Neural cell (in vitro differentiated cells): Measurements from ENCODE around the gene ZNF669. TPM values are rescaled to one million over a fixed set of nuclear protein-coding genes. Genes with fewer than 3 reads are reported as not detected.

ENCODE experiments used
- H2AFZ ChIP-seq: fragments of 200-600, 300-800 bp; sonication (generic), shearing (Covaris generic); 2 replicates; pipeline ENCODE4 v1.6.0; 2014; ENCODE audit warnings: low read depth, mild to moderate bottlenecking, antibody characterized with exemption, low read length, moderate library complexity
- H3F3A ChIP-seq: fragments of 200-600 bp; shearing (Covaris generic); 2 replicates; pipeline ENCODE4 v1.6.1; 2016; ENCODE audit warnings: mild to moderate bottlenecking, moderate library complexity, mixed read lengths, antibody characterized with exemption, low read length; ENCODE audit not compliant: insufficient read depth, poor library complexity, severe bottlenecking
- H3K27ac ChIP-seq: fragments of 200-600, 300-800 bp; sonication (generic), shearing (Covaris generic); 2 replicates; pipeline ENCODE4 v1.5.1; 2014; ENCODE audit warnings: mild to moderate bottlenecking, low read length, moderate library complexity
- H3K27me3 ChIP-seq: fragments of 300-800, 200-600 bp; sonication (generic), shearing (Covaris generic); 2 replicates; pipeline ENCODE4 v1.6.0; 2014; ENCODE audit warnings: mild to moderate bottlenecking, low read depth, low read length, moderate library complexity; ENCODE audit not compliant: insufficient read depth
- H3K36me3 ChIP-seq: fragments of 300-800, 200-600 bp; sonication (generic), shearing (Covaris generic); 2 replicates; pipeline ENCODE4 v1.5.1; 2014; ENCODE audit warnings: mild to moderate bottlenecking, antibody characterized with exemption, low read length, moderate library complexity; ENCODE audit not compliant: insufficient read depth
- H3K4me2 ChIP-seq: fragments of 300-800, 200-600 bp; sonication (generic), shearing (Covaris generic); 2 replicates; pipeline ENCODE4 v1.6.0; 2014; ENCODE audit warnings: mild to moderate bottlenecking, low read length
- H3K4me3 ChIP-seq: fragments of 300-800, 200-600 bp; sonication (generic), shearing (Covaris generic); 2 replicates; pipeline ENCODE4 v1.5.1; 2014; ENCODE audit warnings: mild to moderate bottlenecking, low read length, moderate library complexity
- H3K79me2 ChIP-seq: fragments of 200-600 bp; shearing (Covaris generic); replicated peaks from 2 replicates; pipeline ENCODE4 v1.6.0; 2014; ENCODE audit warnings: mild to moderate bottlenecking, low read length, moderate library complexity; ENCODE audit not compliant: insufficient read depth
- H3K9ac ChIP-seq: fragments of 300-800, 200-600 bp; sonication (generic), shearing (Covaris generic); 2 replicates; pipeline ENCODE4 v1.6.1; 2016; ENCODE audit warnings: mild to moderate bottlenecking, low read length, mixed read lengths
- H3K9me2 ChIP-seq: fragments of 200-600 bp; shearing (Covaris generic); 2 replicates; pipeline ENCODE4 v1.6.1; 2016; ENCODE audit warnings: mild to moderate bottlenecking, low read length, mixed read lengths; ENCODE audit not compliant: insufficient read depth
- H3K9me3 ChIP-seq: fragments of 200-600, 300-800 bp; sonication (generic), shearing (Covaris generic); 2 replicates; pipeline ENCODE4 v1.6.1; 2016; ENCODE audit warnings: mild to moderate bottlenecking, mixed run types, low read length, moderate library complexity, mixed read lengths
- H4K20me1 ChIP-seq: fragments of 200-600 bp; shearing (Covaris generic); 2 replicates; pipeline ENCODE4 v1.6.1; 2016; ENCODE audit warnings: mild to moderate bottlenecking, mixed run types; ENCODE audit not compliant: insufficient read depth
- EP300 ChIP-seq: fragments of 450-650 bp; conservative IDR thresholded peaks from 2 replicates; pipeline ENCODE4 v1.6.1; 2014; ENCODE audit warnings: antibody characterized with exemption, mild to moderate bottlenecking, moderate library complexity; ENCODE audit not compliant: poor library complexity, severe bottlenecking
- EZH2 ChIP-seq: fragments of 200-600, 300-800 bp; shearing (Covaris generic), sonication (generic); IDR thresholded peaks from 2 replicates; pipeline ENCODE4 v1.6.1; 2014; ENCODE audit warnings: antibody characterized with exemption, low read length, borderline replicate concordance, mild to moderate bottlenecking; ENCODE audit not compliant: insufficient read depth, poor library complexity, severe bottlenecking
- MXI1 ChIP-seq: fragments of 450-650 bp; conservative IDR thresholded peaks from 2 replicates; pipeline ENCODE4 v1.6.1; 2014; ENCODE audit warnings: antibody characterized with exemption, mild to moderate bottlenecking; ENCODE audit not compliant: poor library complexity, severe bottlenecking
- POLR2AphosphoS5 ChIP-seq: IDR thresholded peaks from 2 replicates; pipeline ENCODE4 v1.6.1; 2012
- RAD21 ChIP-seq: fragments of 450-650 bp; conservative IDR thresholded peaks from 2 replicates; pipeline ENCODE4 v1.6.1; 2014; ENCODE audit warnings: antibody characterized with exemption, mild to moderate bottlenecking, moderate library complexity
- SMC3 ChIP-seq: fragments of 450-650 bp; conservative IDR thresholded peaks from 2 replicates; pipeline ENCODE4 v1.6.1; 2014; ENCODE audit warnings: antibody characterized with exemption, mild to moderate bottlenecking, moderate library complexity; ENCODE audit not compliant: poor library complexity
- TAF1 ChIP-seq: IDR thresholded peaks from 2 replicates; pipeline ENCODE4 v1.6.1; 2012; ENCODE audit warnings: low read depth
- polyA plus RNA-seq: library from polyadenylated mRNA; depleted of rRNA; stranded (reverse); fragments of >200 nt; gene quantifications from 2 replicates; pipeline ENCODE4 v1.2.3, GENCODE V29; 2014
- TF ChIP-seq, protein P1 (sequence below): IDR thresholded peaks from 2 replicates; pipeline ENCODE4 v1.6.1; 2012; ENCODE audit warnings: borderline replicate concordance
- TF ChIP-seq, protein P2 (sequence below): fragments of 450-650 bp; IDR thresholded peaks from 2 replicates; pipeline ENCODE4 v1.5.1; 2014; ENCODE audit warnings: antibody characterized with exemption, mild to moderate bottlenecking, moderate library complexity; ENCODE audit not compliant: poor library complexity, severe bottlenecking

The ZNF669 gene
- polyA plus RNA-seq, 1 donor from 2014 or later: 22.7 TPM

DNA sequence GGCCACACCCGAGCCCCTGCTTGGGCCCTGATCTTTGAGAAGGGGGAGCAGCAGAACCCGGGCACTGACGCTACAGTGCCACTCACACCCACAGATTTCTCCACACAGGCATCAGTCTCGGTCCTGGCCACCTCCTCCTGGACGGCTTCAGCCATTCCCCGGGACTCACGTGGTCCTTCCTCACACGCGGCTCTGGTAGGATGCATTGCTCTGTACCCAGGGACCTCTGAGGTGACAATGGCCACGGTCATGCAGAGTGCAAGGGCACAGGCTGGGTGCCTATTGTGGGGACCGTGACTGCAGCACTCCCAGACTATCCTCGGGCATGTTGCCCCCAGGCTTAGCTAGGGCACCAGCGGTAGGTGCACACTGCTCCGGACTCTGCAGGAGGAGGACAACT is 13.7 kb downstream of the ZNF669 start:
- Histone ChIP-seq H3K4me3 (no peak overlapping the region), H3K36me3 (no peaks in the 10 kb centered on the region), H3F3A (no peaks in the 10 kb centered on the region), H3K4me2 (no peak overlapping the region), H3K9me2 (no peaks in the 10 kb centered on the region), H3K79me2 (no peaks in the 10 kb centered on the region), H4K20me1 (no peaks in the 10 kb centered on the region), H3K27me3 (no peaks in the 10 kb centered on the region), H3K9ac (no peak overlapping the region), H2AFZ (no peak overlapping the region), H3K9me3 (no peaks in the 10 kb centered on the region), H3K27ac (no peak overlapping the region)
- TF ChIP-seq, protein P1, sequence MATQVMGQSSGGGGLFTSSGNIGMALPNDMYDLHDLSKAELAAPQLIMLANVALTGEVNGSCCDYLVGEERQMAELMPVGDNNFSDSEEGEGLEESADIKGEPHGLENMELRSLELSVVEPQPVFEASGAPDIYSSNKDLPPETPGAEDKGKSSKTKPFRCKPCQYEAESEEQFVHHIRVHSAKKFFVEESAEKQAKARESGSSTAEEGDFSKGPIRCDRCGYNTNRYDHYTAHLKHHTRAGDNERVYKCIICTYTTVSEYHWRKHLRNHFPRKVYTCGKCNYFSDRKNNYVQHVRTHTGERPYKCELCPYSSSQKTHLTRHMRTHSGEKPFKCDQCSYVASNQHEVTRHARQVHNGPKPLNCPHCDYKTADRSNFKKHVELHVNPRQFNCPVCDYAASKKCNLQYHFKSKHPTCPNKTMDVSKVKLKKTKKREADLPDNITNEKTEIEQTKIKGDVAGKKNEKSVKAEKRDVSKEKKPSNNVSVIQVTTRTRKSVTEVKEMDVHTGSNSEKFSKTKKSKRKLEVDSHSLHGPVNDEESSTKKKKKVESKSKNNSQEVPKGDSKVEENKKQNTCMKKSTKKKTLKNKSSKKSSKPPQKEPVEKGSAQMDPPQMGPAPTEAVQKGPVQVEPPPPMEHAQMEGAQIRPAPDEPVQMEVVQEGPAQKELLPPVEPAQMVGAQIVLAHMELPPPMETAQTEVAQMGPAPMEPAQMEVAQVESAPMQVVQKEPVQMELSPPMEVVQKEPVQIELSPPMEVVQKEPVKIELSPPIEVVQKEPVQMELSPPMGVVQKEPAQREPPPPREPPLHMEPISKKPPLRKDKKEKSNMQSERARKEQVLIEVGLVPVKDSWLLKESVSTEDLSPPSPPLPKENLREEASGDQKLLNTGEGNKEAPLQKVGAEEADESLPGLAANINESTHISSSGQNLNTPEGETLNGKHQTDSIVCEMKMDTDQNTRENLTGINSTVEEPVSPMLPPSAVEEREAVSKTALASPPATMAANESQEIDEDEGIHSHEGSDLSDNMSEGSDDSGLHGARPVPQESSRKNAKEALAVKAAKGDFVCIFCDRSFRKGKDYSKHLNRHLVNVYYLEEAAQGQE: no peak
- TF ChIP-seq EP300: no peak
- TF ChIP-seq TAF1: no peak
- TF ChIP-seq RAD21: no peak
- no peak for TF ChIP-seq EZH2

DNA sequence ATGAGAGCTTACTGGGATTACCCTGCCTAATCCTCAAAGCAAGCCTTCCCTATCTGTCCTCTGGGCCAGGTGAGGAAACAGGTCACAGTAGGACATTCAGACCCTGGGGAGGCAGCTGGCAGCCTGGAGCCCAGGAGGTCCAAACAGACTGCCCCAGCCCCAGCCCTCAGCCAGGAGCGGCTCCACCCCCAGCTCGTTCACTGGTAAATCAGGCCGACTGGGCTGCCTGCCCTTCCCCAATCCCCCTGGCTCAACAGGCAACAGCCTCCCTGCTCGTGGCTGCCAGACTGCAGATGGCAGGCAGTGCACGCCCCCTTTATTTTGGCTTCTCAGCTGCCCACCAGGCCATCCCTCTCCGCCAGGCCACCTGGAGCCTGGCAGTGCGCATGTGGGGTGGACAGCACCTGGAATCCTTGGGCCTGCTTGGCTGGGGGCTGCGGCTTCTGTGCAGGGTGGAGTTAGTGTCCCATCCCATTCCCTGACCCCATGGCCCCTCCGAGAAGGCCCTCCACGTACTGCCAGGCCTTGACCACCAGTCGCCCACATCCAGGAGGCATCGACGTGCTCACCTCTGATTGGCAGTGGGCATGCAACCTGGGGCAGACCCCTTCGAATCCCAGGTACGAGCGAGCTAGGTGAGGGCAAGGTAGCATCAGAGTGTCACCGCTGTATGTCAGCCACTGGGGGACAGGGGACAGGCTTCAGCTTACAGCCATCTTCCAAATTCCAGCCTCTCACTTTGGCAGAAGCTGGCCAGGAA is 14.4 kb downstream of the ZNF669 start:
- H3K9me3 ChIP-seq: no peaks in the 10 kb centered on the region

More for the DNA sequence above, 14.4 kb downstream of the ZNF669 start:
- no peak overlapping the region for H3K4me3 ChIP-seq
- no peaks in the 10 kb centered on the region for H4K20me1 ChIP-seq
- no peaks in the 10 kb centered on the region for H3K9me2 ChIP-seq
- no peaks in the 10 kb centered on the region for H3F3A ChIP-seq
- no peaks in the 10 kb centered on the region for H3K79me2 ChIP-seq
- no peak overlapping the region for H3K4me2 ChIP-seq
- H2AFZ ChIP-seq: no peak overlapping the region
- no peaks in the 10 kb centered on the region for H3K27me3 ChIP-seq
- no peak overlapping the region for H3K9ac ChIP-seq
- TF ChIP-seq RAD21 (no peak), POLR2AphosphoS5 (no peak), TAF1 (no peak), SMC3 (no peak), MXI1 (no peak), EZH2 (no peak), EP300 (no peak)
- TF ChIP-seq, protein P1: no peak
- TF ChIP-seq, protein P2, sequence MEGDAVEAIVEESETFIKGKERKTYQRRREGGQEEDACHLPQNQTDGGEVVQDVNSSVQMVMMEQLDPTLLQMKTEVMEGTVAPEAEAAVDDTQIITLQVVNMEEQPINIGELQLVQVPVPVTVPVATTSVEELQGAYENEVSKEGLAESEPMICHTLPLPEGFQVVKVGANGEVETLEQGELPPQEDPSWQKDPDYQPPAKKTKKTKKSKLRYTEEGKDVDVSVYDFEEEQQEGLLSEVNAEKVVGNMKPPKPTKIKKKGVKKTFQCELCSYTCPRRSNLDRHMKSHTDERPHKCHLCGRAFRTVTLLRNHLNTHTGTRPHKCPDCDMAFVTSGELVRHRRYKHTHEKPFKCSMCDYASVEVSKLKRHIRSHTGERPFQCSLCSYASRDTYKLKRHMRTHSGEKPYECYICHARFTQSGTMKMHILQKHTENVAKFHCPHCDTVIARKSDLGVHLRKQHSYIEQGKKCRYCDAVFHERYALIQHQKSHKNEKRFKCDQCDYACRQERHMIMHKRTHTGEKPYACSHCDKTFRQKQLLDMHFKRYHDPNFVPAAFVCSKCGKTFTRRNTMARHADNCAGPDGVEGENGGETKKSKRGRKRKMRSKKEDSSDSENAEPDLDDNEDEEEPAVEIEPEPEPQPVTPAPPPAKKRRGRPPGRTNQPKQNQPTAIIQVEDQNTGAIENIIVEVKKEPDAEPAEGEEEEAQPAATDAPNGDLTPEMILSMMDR: no peak
- H3K27ac ChIP-seq: no peak overlapping the region
- H3K36me3 ChIP-seq: no peaks in the 10 kb centered on the region
